K562 (cell line): ENCODE data around the gene CUX1. TPM values are rescaled to one million over a fixed set of nuclear protein-coding genes. Genes with fewer than 3 reads are reported as not detected.
A peak's percentile ranks its signal among the peaks of the same experiment; 100 is the strongest.

Source experiments
- BCOR ChIP-seq: fragments of 450-650 bp; IDR thresholded peaks from 2 replicates; pipeline ENCODE4 v1.6.1; 2016
- CBX2 ChIP-seq: fragments of 200-600 bp; sonication (generic); IDR thresholded peaks from one replicate; pipeline ENCODE4 v1.6.1; 2012; ENCODE audit warnings: mild to moderate bottlenecking, low read length, inconsistent platforms; ENCODE audit not compliant: insufficient read depth, poor library complexity, severe bottlenecking
- CBX3 ChIP-seq, 2 experiments: IDR thresholded peaks; 1 replicate in 1 of 2; 2 replicates in 1 of 2; pipeline ENCODE4 v1.6.1; 2012; ENCODE audit warnings: inconsistent platforms in 2 of 2, low read length in 2 of 2, borderline replicate concordance in 1 of 2, control low read depth in 1 of 2
- CBX8 ChIP-seq: fragments of 200-600 bp; sonication (generic); IDR thresholded peaks from 2 replicates; pipeline ENCODE4 v1.6.1; 2012; ENCODE audit warnings: borderline replicate concordance, mixed run types, low read depth, mild to moderate bottlenecking, moderate library complexity, mixed read lengths, low read length, control low read depth, inconsistent platforms; ENCODE audit not compliant: poor library complexity, severe bottlenecking; ENCODE audit errors: extremely low read depth
- COPS2 ChIP-seq: fragments of 450-650 bp; conservative IDR thresholded peaks from 2 replicates; pipeline ENCODE4 v1.6.1; 2016; ENCODE audit warnings: mild to moderate bottlenecking, moderate library complexity
- ESRRA ChIP-seq: fragments of 450-650 bp; IDR thresholded peaks from 2 replicates; pipeline ENCODE4 v1.6.1; 2014; ENCODE audit warnings: low read depth, mild to moderate bottlenecking, moderate library complexity, borderline replicate concordance
- ETV1 ChIP-seq: fragments of 450-650 bp; conservative IDR thresholded peaks from 2 replicates; pipeline ENCODE4 v1.6.1; 2016; ENCODE audit warnings: missing genetic modification characterization, control low read depth, low read depth, missing compliant biosample characterization
- ETV5 ChIP-seq: sonication (generic); formaldehyde crosslinking; IDR thresholded peaks from 2 replicates; pipeline ENCODE4 v1.4.0; 2020; ENCODE audit warnings: low read depth, mild to moderate bottlenecking, missing genetic modification reagents
- GABPA ChIP-seq: fragments of 200-800 bp; sonication (Bioruptor generic); conservative IDR thresholded peaks from 2 replicates; pipeline ENCODE4 v1.6.1; 2016; ENCODE audit warnings: low read depth, missing genetic modification characterization, missing compliant biosample characterization
- KDM1A ChIP-seq, 2 experiments: fragments of 450-650 bp; IDR thresholded peaks; 2 replicates each; pipeline ENCODE4 v1.6.1; 2016; ENCODE audit warnings: mild to moderate bottlenecking in 2 of 2
- KLF13 ChIP-seq: fragments of 450-650 bp; IDR thresholded peaks from 2 replicates; pipeline ENCODE4 v1.6.1; 2016; ENCODE audit warnings: missing genetic modification characterization, low read depth, mild to moderate bottlenecking, missing compliant biosample characterization, moderate library complexity, borderline replicate concordance
- POLR2AphosphoS2 ChIP-seq: IDR thresholded peaks from 2 replicates; pipeline ENCODE4 v1.6.1; 2012; ENCODE audit warnings: low read length, improper control_type of control experiment
- PPARD ChIP-seq: fragments of 250-450 bp; sonication (Bioruptor Pico); IDR thresholded peaks from 2 replicates; pipeline ENCODE4 v1.8.0; 2022; ENCODE audit warnings: inconsistent platforms, mild to moderate bottlenecking, moderate library complexity
- PTRF ChIP-seq: fragments of 450-650 bp; IDR thresholded peaks from 2 replicates; pipeline ENCODE4 v1.6.1; 2016; ENCODE audit warnings: mild to moderate bottlenecking, missing genetic modification characterization, missing compliant biosample characterization
- SMAD3 ChIP-seq: fragments of 450-650 bp; formaldehyde crosslinking; conservative IDR thresholded peaks from 2 replicates; pipeline ENCODE4 v1.4.0; 2020; ENCODE audit warnings: mild to moderate bottlenecking
- SP2 ChIP-seq: IDR thresholded peaks from 2 replicates; pipeline ENCODE4 v1.6.1; 2011; ENCODE audit warnings: mild to moderate bottlenecking, low read depth, low read length, moderate library complexity; ENCODE audit not compliant: poor library complexity, severe bottlenecking; ENCODE audit errors: extremely low read depth
- ZNF274 ChIP-seq: IDR thresholded peaks from 2 replicates; pipeline ENCODE4 v1.6.1; 2011; ENCODE audit warnings: low read depth, mild to moderate bottlenecking, low read length, moderate library complexity, borderline replicate concordance
- ZNF384 ChIP-seq: IDR thresholded peaks from 2 replicates; pipeline ENCODE4 v1.6.1; 2012; ENCODE audit warnings: low read depth, low read length, improper control_type of control experiment
- ZNF668 ChIP-seq: fragments of 250-450 bp; sonication (Bioruptor Pico); IDR thresholded peaks from 2 replicates; pipeline ENCODE4 v1.8.0; 2022; ENCODE audit warnings: mild to moderate bottlenecking, inconsistent platforms
- polyA plus RNA-seq, 8 experiments: library from polyadenylated mRNA; depleted of rRNA in 4 of 8; stranded (reverse) in 5 of 8; unstranded in 3 of 8; fragments of >200 nt; fragmentation: Nextera tagmentation in 2 of 8; fragmentation: Illumina TruSeq in 1 of 8; extraction: Ambion mirVana in 2 of 8; extraction: Trizol in 1 of 8; gene quantifications; 2 replicates each; pipeline versions ENCODE4 v1.2.1 to v1.2.3, GENCODE V29; 2011 to 2014; ENCODE audit warnings: inconsistent platforms in 1 of 8, missing spikeins in 1 of 8
- total RNA-seq, 7 experiments: library from RNA; depleted of rRNA in 6 of 7; stranded (reverse); fragments of >200 nt in 6 of 7; fragmentation: Illumina TruSeq in 2 of 7; extraction: Trizol in 2 of 7; gene quantifications; 2 replicates each; pipeline versions ENCODE4 v1.2.1 to v1.2.3, GENCODE V29; 2011 to 2021; ENCODE audit warnings: low replicate concordance in 1 of 7
- TF ChIP-seq, protein P1 (sequence below): fragments of 450-650 bp; IDR thresholded peaks from 2 replicates; pipeline ENCODE4 v1.6.1; 2017; ENCODE audit warnings: antibody characterized with exemption
- TF ChIP-seq, protein P2 (sequence below): fragments of 250-450 bp; sonication (Bioruptor Pico); IDR thresholded peaks from 2 replicates; pipeline ENCODE4 v1.5.1; 2021; ENCODE audit warnings: mild to moderate bottlenecking
- TF ChIP-seq, protein P3 (sequence below): fragments of 250-450 bp; sonication (Bioruptor Pico); IDR thresholded peaks from 2 replicates; pipeline ENCODE4 v1.4.0; 2020; ENCODE audit warnings: borderline replicate concordance

The CUX1 gene
- total and polyA plus RNA-seq, 9 of the 15 experiments (the other 6 are each of a cell fraction or from before 2014, with no cell fraction given) = 3.6 to 55.3 (median 25.2) TPM

DNA sequence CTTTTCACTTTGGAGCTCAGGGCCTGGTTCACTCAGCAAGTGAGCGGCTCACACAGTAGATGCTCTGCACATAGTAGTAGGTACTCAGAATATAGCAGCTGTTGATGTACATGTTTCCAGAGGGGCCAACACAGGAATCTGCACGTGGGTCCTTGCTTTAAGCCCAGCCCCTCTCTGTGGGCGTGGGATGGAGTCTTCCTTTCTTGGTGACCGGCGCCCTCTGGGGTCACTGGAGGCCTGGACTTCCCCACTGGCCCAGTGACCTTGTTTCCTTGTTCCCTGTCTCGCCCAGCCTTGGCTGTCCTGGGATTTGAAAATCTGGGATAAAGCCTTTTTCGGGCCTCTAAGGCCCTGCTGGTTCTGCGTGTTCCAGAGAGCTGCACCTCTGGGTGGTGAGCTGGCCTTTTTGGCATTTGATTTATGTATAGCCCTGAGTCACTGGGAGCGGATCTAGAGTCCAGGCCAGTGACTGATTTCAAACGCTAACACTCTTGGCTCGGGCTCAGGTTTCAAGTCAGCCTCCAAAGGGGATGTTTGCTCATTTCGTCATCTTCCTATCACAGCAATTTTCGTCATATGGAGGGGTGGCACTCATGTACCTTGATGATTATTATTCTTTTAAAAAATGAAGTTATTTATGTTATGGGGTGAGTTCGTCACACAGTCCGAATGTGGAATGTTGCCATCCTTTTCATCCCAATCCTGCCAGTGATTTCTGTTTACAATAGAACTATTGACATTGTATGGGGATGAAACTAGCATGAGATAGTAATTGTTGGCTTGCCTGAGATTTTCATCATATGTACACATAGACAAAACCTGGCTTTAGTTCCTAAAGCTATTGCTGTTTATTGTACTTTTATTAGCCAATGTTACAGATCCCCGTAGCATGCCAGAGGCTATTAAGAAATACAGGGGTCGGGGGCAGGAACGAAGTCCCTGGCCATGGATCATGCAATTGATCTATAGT, 65.5 kb downstream of the CUX1 start (continued):
- no peak for TF ChIP-seq CBX2
- peak; percentile 40; the same call in 1 of the 2 replicates for TF ChIP-seq ETV5 (CRISPR knock-in tag)
- peak; percentile 7; the same call in 1 of the 2 replicates for TF ChIP-seq SMAD3 (CRISPR knock-in tag)
- TF ChIP-seq, protein P1, sequence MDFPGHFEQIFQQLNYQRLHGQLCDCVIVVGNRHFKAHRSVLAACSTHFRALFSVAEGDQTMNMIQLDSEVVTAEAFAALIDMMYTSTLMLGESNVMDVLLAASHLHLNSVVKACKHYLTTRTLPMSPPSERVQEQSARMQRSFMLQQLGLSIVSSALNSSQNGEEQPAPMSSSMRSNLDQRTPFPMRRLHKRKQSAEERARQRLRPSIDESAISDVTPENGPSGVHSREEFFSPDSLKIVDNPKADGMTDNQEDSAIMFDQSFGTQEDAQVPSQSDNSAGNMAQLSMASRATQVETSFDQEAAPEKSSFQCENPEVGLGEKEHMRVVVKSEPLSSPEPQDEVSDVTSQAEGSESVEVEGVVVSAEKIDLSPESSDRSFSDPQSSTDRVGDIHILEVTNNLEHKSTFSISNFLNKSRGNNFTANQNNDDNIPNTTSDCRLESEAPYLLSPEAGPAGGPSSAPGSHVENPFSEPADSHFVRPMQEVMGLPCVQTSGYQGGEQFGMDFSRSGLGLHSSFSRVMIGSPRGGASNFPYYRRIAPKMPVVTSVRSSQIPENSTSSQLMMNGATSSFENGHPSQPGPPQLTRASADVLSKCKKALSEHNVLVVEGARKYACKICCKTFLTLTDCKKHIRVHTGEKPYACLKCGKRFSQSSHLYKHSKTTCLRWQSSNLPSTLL = no peak
- TF ChIP-seq PPARD (CRISPR knock-in tag) = no peak
- peak; percentile 80 for TF ChIP-seq ETV1
- TF ChIP-seq COPS2 = no peak
- peak; percentile 55 for TF ChIP-seq GABPA
- TF ChIP-seq BCOR = no peak
- no peak for TF ChIP-seq SP2
- TF ChIP-seq ZNF274 = no peak
- TF ChIP-seq KLF13 (tag) = peak; percentile 80; the same call in 1 of the 2 replicates
- 0 out of 2 replicates have a peak, but pooled peaks have one; percentile 5 for TF ChIP-seq ZNF384
- TF ChIP-seq CBX3 (IDR thresholded peaks at IDR 0.05; ENCODE audit: borderline replicate concordance in 1 of 2, low read length in 2 of 2) = peak in 1 of 2 experiments; percentile 80; a peak in 2 of 3 replicates
- TF ChIP-seq POLR2AphosphoS2 = no peak
- peak; percentile 85 to 88 for TF ChIP-seq KDM1A (IDR thresholded peaks at IDR 0.05)
- TF ChIP-seq, protein P2, sequence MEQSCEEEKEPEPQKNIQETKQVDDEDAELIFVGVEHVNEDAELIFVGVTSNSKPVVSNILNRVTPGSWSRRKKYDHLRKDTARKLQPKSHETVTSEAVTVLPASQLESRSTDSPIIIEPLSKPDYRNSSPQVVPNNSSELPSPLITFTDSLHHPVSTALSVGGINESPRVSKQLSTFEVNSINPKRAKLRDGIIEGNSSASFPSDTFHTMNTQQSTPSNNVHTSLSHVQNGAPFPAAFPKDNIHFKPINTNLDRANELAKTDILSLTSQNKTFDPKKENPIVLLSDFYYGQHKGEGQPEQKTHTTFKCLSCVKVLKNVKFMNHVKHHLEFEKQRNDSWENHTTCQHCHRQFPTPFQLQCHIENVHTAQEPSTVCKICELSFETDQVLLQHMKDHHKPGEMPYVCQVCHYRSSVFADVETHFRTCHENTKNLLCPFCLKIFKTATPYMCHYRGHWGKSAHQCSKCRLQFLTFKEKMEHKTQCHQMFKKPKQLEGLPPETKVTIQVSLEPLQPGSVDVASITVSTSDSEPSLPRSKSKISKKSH (CRISPR knock-in tag) = no peak
- TF ChIP-seq PTRF = no peak
- TF ChIP-seq ZNF668 (CRISPR knock-in tag) = no peak
- TF ChIP-seq, protein P3, sequence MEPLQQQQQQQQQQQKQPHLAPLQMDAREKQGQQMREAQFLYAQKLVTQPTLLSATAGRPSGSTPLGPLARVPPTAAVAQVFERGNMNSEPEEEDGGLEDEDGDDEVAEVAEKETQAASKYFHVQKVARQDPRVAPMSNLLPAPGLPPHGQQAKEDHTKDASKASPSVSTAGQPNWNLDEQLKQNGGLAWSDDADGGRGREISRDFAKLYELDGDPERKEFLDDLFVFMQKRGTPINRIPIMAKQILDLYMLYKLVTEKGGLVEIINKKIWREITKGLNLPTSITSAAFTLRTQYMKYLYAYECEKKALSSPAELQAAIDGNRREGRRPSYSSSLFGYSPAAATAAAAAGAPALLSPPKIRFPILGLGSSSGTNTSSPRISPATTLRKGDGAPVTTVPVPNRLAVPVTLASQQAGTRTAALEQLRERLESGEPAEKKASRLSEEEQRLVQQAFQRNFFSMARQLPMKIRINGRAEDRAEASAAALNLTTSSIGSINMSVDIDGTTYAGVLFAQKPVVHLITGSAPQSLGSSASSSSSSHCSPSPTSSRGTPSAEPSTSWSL (CRISPR knock-in tag) = no peak
- peak; percentile 67; the same call in 1 of the 2 replicates for TF ChIP-seq ESRRA
- no peak for TF ChIP-seq CBX8
